ENCODE data around the gene MACO1.

DNA sequence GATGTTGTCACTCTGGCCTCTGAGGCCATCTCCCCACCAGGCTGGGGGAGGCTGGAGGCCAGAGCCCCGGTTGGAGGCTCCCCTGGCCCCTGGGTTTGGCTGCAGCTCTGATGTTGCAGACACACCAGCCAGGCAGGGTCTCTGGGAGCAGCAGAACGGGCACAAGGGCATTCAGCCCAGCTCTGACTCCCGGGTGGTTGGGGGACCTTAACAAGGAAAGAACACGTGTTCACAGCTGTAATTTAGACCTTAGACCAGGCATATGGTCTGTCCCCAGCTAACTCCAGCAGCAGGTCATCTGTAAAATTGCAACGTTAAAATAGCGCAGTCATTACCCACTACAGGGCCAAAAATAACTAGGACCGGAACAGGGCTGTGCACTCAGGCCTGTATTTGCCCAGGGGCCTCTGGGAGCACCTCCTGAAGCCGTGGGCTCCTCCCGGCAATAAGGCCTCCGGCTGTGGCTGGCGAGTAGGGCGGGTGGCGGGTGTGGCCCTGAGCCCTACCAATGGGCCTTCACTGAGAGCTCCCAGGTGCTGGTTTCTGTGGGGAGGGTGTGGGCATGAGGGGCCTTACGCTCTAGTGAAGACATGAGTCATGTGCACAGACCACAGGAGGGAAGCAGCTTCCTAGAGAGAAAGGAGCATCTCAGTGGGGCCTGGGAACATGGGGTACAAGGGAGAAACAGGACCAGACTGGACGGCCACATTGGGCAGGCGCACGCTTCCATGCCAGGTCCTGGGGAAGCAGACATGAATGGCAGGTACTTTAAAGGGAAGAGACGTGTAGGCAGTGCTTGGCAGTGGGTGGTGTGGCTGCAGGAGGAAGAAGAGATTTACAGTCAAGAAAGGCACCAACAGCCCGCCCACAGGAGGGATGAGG lies 118.8 kb downstream of the MACO1 start:
- TF ChIP-seq, protein P1, sequence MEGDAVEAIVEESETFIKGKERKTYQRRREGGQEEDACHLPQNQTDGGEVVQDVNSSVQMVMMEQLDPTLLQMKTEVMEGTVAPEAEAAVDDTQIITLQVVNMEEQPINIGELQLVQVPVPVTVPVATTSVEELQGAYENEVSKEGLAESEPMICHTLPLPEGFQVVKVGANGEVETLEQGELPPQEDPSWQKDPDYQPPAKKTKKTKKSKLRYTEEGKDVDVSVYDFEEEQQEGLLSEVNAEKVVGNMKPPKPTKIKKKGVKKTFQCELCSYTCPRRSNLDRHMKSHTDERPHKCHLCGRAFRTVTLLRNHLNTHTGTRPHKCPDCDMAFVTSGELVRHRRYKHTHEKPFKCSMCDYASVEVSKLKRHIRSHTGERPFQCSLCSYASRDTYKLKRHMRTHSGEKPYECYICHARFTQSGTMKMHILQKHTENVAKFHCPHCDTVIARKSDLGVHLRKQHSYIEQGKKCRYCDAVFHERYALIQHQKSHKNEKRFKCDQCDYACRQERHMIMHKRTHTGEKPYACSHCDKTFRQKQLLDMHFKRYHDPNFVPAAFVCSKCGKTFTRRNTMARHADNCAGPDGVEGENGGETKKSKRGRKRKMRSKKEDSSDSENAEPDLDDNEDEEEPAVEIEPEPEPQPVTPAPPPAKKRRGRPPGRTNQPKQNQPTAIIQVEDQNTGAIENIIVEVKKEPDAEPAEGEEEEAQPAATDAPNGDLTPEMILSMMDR (conservative IDR thresholded peaks at IDR 0.05), result no peak
- TF ChIP-seq ZFX (IDR thresholded peaks at IDR 0.05), result no peak
